ES-I3 (cell line): ENCODE measurements around the gene CBFB.
"Not testable (repeated sequence)": the region's sequence is repeated elsewhere in the genome, so short reads cannot be mapped to it uniquely, and the experiment has no call there.

Source experiments
- H3K36me3 ChIP-seq: 2 replicates; pipeline ENCODE4 v1.6.1; 2013; ENCODE audit warnings: mild to moderate bottlenecking, low read length, control low read depth, moderate library complexity; ENCODE audit not compliant: insufficient read depth
- H3K4me1 ChIP-seq: 2 replicates; pipeline ENCODE4 v1.6.1; 2013; ENCODE audit warnings: mild to moderate bottlenecking, control low read depth, low read length; ENCODE audit not compliant: insufficient read depth
- H3K9ac ChIP-seq: 2 replicates; pipeline ENCODE4 v1.6.1; 2013; ENCODE audit warnings: low read depth, mild to moderate bottlenecking, low read length, moderate library complexity
- H3K9me3 ChIP-seq: 2 replicates; pipeline ENCODE4 v1.6.1; 2013; ENCODE audit warnings: mild to moderate bottlenecking, low read length, moderate library complexity; ENCODE audit not compliant: control insufficient read depth, insufficient read depth

The CBFB gene

GRCh38 chr16:67041520-67041919, 12.6 kb downstream of the CBFB start:
- H3K9me3 ChIP-seq, H3K4me1 ChIP-seq, H3K9ac ChIP-seq, H3K36me3 ChIP-seq: not testable (repeated sequence)

GRCh38 chr16:67043420-67043819, 14.5 kb downstream of the CBFB start:
- Histone ChIP-seq H3K9me3 (no peaks in the 10 kb centered on the region), H3K36me3 (no peaks in the 10 kb centered on the region), H3K9ac (no peak overlapping the region), H3K4me1 (no peaks in the 10 kb centered on the region; the same call in 1 of the 2 replicates)

GRCh38 chr16:67050796-67051195, 21.8 kb downstream of the CBFB start:
- H3K36me3 ChIP-seq = no peaks in the 10 kb centered on the region
- H3K9me3 ChIP-seq = no peaks in the 10 kb centered on the region
- no peaks in the 10 kb centered on the region for H3K4me1 ChIP-seq
- no peak overlapping the region for H3K9ac ChIP-seq

GRCh38 chr16:67052399-67052798, 23.4 kb downstream of the CBFB start:
- Histone ChIP-seq H3K9me3 (no peaks in the 10 kb centered on the region), H3K9ac (no peak overlapping the region), H3K4me1 (no peaks in the 10 kb centered on the region), H3K36me3 (no peaks in the 10 kb centered on the region)

GRCh38 chr16:67053767-67054334, 24.9 kb downstream of the CBFB start:
- H3K9me3 ChIP-seq = no peaks in the 10 kb centered on the region
- no peaks in the 10 kb centered on the region for H3K4me1 ChIP-seq
- no peaks in the 10 kb centered on the region for H3K36me3 ChIP-seq
- no peak overlapping the region for H3K9ac ChIP-seq

GRCh38 chr16:67054901-67055300, 26.0 kb downstream of the CBFB start:
- Histone ChIP-seq H3K9me3 (no peaks in the 10 kb centered on the region), H3K9ac (no peak overlapping the region), H3K4me1 (no peaks in the 10 kb centered on the region), H3K36me3 (no peaks in the 10 kb centered on the region)

- no peaks in the 10 kb centered on the region for H3K36me3 ChIP-seq
- H3K4me1 ChIP-seq = no peaks in the 10 kb centered on the region
- no peak overlapping the region for H3K9ac ChIP-seq
- no peaks in the 10 kb centered on the region for H3K9me3 ChIP-seq
These were observed 27.0 kb downstream of the CBFB start for GRCh38 chr16:67055712-67056487.

- Histone ChIP-seq H3K36me3 (no peaks in the 10 kb centered on the region; the same call in none of the 2 replicates), H3K9me3 (no peaks in the 10 kb centered on the region), H3K4me1 (no peaks in the 10 kb centered on the region), H3K9ac (no peak overlapping the region)
These were observed 34.1 kb downstream of the CBFB start for GRCh38 chr16:67063008-67063407.

GRCh38 chr16:67068212-67068753, 39.3 kb downstream of the CBFB start:
- H3K9ac ChIP-seq = no peak overlapping the region
- no peaks in the 10 kb centered on the region for H3K4me1 ChIP-seq
- peaks cover 4% of the 10 kb centered on the region for H3K36me3 ChIP-seq
- H3K9me3 ChIP-seq = no peaks in the 10 kb centered on the region

GRCh38 chr16:67071476-67072048, 42.6 kb downstream of the CBFB start:
- Histone ChIP-seq H3K4me1 (no peaks in the 10 kb centered on the region), H3K9ac (no peak overlapping the region), H3K9me3 (no peaks in the 10 kb centered on the region), H3K36me3 (peaks cover 4% of the 10 kb centered on the region)

GRCh38 chr16:67075331-67075730, 46.4 kb downstream of the CBFB start:
- H3K4me1 ChIP-seq = no peaks in the 10 kb centered on the region
- H3K36me3 ChIP-seq = no peaks in the 10 kb centered on the region
- H3K9me3 ChIP-seq = no peaks in the 10 kb centered on the region

GRCh38 chr16:67077871-67078270, 48.9 kb downstream of the CBFB start:
- Histone ChIP-seq H3K36me3 (no peaks in the 10 kb centered on the region), H3K4me1 (no peaks in the 10 kb centered on the region), H3K9me3 (no peaks in the 10 kb centered on the region), H3K9ac (no peak overlapping the region)

More at GRCh38 chr16:67075331-67075730, 46.4 kb downstream of the CBFB start:
- no peak overlapping the region for H3K9ac ChIP-seq

- Histone ChIP-seq H3K36me3 (no peaks in the 10 kb centered on the region), H3K9ac (no peak overlapping the region), H3K4me1 (no peaks in the 10 kb centered on the region), H3K9me3 (no peaks in the 10 kb centered on the region)
These were observed 53.2 kb downstream of the CBFB start for GRCh38 chr16:67082100-67082499.

- no peaks in the 10 kb centered on the region for H3K9me3 ChIP-seq
- no peak overlapping the region for H3K9ac ChIP-seq
- no peaks in the 10 kb centered on the region for H3K36me3 ChIP-seq
- no peaks in the 10 kb centered on the region for H3K4me1 ChIP-seq
These were observed 53.9 kb downstream of the CBFB start for GRCh38 chr16:67082891-67083290.
